H9 (cell line): ENCODE results near the gene FNDC3B. TPM values are rescaled to one million over a fixed set of nuclear protein-coding genes. Genes with fewer than 3 reads are reported as not detected.

Source experiments
- DNase-seq: peaks from one replicate; pipeline ENCODE4 v3.0.0-alpha.2; 2017
- H2AFZ ChIP-seq: one replicate; pipeline ENCODE4 v1.6.1; 2013; ENCODE audit warnings: mild to moderate bottlenecking, low read length, control low read depth, moderate library complexity
- H2AK5ac ChIP-seq: 2 replicates; pipeline ENCODE4 v1.6.1; 2013; ENCODE audit warnings: low read length, control low read depth, mixed read lengths; ENCODE audit not compliant: insufficient read length
- H2BK120ac ChIP-seq: one replicate; pipeline ENCODE4 v1.6.1; 2013; ENCODE audit warnings: low read depth, mild to moderate bottlenecking, low read length, control low read depth, inconsistent platforms; ENCODE audit not compliant: poor library complexity, severe bottlenecking
- H2BK12ac ChIP-seq: 2 replicates; pipeline ENCODE4 v1.6.1; 2013; ENCODE audit warnings: low read length, control low read depth, mixed read lengths, low read depth; ENCODE audit not compliant: insufficient read length
- H2BK15ac ChIP-seq: 2 replicates; pipeline ENCODE4 v1.6.1; 2013; ENCODE audit warnings: low read depth, low read length, control low read depth
- H2BK20ac ChIP-seq: one replicate; pipeline ENCODE4 v1.6.1; 2013; ENCODE audit warnings: low read depth, mild to moderate bottlenecking, low read length, control low read depth, inconsistent platforms; ENCODE audit not compliant: poor library complexity, severe bottlenecking
- H2BK5ac ChIP-seq: 2 replicates; pipeline ENCODE4 v1.6.1; 2013; ENCODE audit warnings: low read length, control low read depth, mixed read lengths; ENCODE audit not compliant: insufficient read length
- H3K14ac ChIP-seq: 2 replicates; pipeline ENCODE4 v1.6.1; 2013; ENCODE audit warnings: low read length, control low read depth; ENCODE audit not compliant: insufficient read depth
- H3K18ac ChIP-seq: 2 replicates; pipeline ENCODE4 v1.6.1; 2013; ENCODE audit warnings: low read depth, mild to moderate bottlenecking, mixed read lengths, low read length, control low read depth; ENCODE audit not compliant: insufficient read length
- H3K23ac ChIP-seq: 2 replicates; pipeline ENCODE4 v1.6.1; 2013; ENCODE audit warnings: low read length, control low read depth, mixed read lengths, low read depth; ENCODE audit not compliant: insufficient read length
- H3K23me2 ChIP-seq: 2 replicates; pipeline ENCODE4 v1.6.1; 2013; ENCODE audit warnings: low read depth, mild to moderate bottlenecking, mixed read lengths, low read length, control low read depth; ENCODE audit not compliant: insufficient read length, poor library complexity, severe bottlenecking
- H3K27ac ChIP-seq: 2 replicates; pipeline ENCODE4 v1.5.1; 2013; ENCODE audit warnings: low read length, control low read depth, mixed read lengths, low read depth; ENCODE audit not compliant: insufficient read length
- H3K27me3 ChIP-seq: 2 replicates; pipeline ENCODE4 v1.6.1; 2013; ENCODE audit warnings: low read length, control low read depth, inconsistent platforms; ENCODE audit not compliant: insufficient read depth
- H3K4ac ChIP-seq: 2 replicates; pipeline ENCODE4 v1.6.1; 2013; ENCODE audit warnings: low read depth, mild to moderate bottlenecking, control low read depth, inconsistent platforms, low read length, moderate library complexity
- H3K4me1 ChIP-seq: 2 replicates; pipeline ENCODE4 v1.6.1; 2013; ENCODE audit warnings: low read length, control low read depth, inconsistent platforms; ENCODE audit not compliant: insufficient read depth
- H3K4me2 ChIP-seq: 2 replicates; pipeline ENCODE4 v1.6.1; 2013; ENCODE audit warnings: low read length, control low read depth, mixed read lengths; ENCODE audit not compliant: insufficient read length, insufficient read depth
- H3K56ac ChIP-seq: 2 replicates; pipeline ENCODE4 v1.6.1; 2013; ENCODE audit warnings: low read depth, mild to moderate bottlenecking, mixed read lengths, low read length, control low read depth; ENCODE audit not compliant: insufficient read length
- H3K79me1 ChIP-seq: 2 replicates; pipeline ENCODE4 v1.6.1; 2013; ENCODE audit warnings: low read depth, mild to moderate bottlenecking, moderate library complexity, low read length, control low read depth, inconsistent platforms; ENCODE audit not compliant: insufficient read depth, poor library complexity, severe bottlenecking
- H3K79me2 ChIP-seq: 2 replicates; pipeline ENCODE4 v1.6.1; 2013; ENCODE audit warnings: low read length, control low read depth, inconsistent platforms; ENCODE audit not compliant: insufficient read depth
- H3K9ac ChIP-seq: 2 replicates; pipeline ENCODE4 v1.6.1; 2013; ENCODE audit warnings: low read length, control low read depth, mixed read lengths; ENCODE audit not compliant: insufficient read length; ENCODE audit errors: extremely low read depth
- H3K9me3 ChIP-seq: one replicate; pipeline ENCODE4 v1.6.1; 2013; ENCODE audit warnings: low read depth, low read length, inconsistent platforms; ENCODE audit not compliant: control insufficient read depth
- H3T11ph ChIP-seq: one replicate; pipeline ENCODE4 v1.6.1; 2013; ENCODE audit warnings: mild to moderate bottlenecking, low read length, control low read depth, inconsistent platforms
- H4K20me1 ChIP-seq: one replicate; pipeline ENCODE4 v1.6.1; 2013; ENCODE audit not compliant: control insufficient read depth, insufficient read length, insufficient read depth
- H4K5ac ChIP-seq: 2 replicates; pipeline ENCODE4 v1.6.1; 2013; ENCODE audit warnings: low read depth, mild to moderate bottlenecking, mixed read lengths, low read length, control low read depth; ENCODE audit not compliant: insufficient read length
- H4K8ac ChIP-seq: replicated peaks from 2 replicates; pipeline ENCODE4 v1.6.1; 2013; ENCODE audit warnings: low read length, control low read depth, mixed read lengths, low read depth; ENCODE audit not compliant: insufficient read length
- H4K91ac ChIP-seq: 2 replicates; pipeline ENCODE4 v1.6.1; 2013; ENCODE audit warnings: low read depth, mild to moderate bottlenecking, moderate library complexity, mixed read lengths, low read length, control low read depth; ENCODE audit not compliant: insufficient read length
- H3K27ac Mint-ChIP-seq, 3 experiments: 2 replicates in 2 of 3; 3 replicates in 1 of 3; pipeline ENCODE4 v1.8.0; 2020 to 2021; ENCODE audit warnings: mixed read lengths in 3 of 3, mild to moderate bottlenecking in 1 of 3, moderate library complexity in 1 of 3
- H3K27me3 Mint-ChIP-seq: 2 replicates; pipeline ENCODE4 v1.8.0; 2021; ENCODE audit warnings: low read depth, mild to moderate bottlenecking, moderate library complexity, mixed read lengths
- H3K36me3 Mint-ChIP-seq, 3 experiments: 2 replicates in 2 of 3; 3 replicates in 1 of 3; pipeline ENCODE4 v1.8.0; 2020 to 2021; ENCODE audit warnings: low read depth in 3 of 3, mixed read lengths in 3 of 3; ENCODE audit not compliant: insufficient read depth in 1 of 3
- H3K4me1 Mint-ChIP-seq, 2 experiments: 2 replicates each; pipeline ENCODE4 v1.8.0; 2020; ENCODE audit warnings: mixed read lengths in 2 of 2
- H3K4me3 Mint-ChIP-seq, 2 experiments: 2 replicates in 1 of 2; 3 replicates in 1 of 2; pipeline ENCODE4 v1.8.0; 2020 to 2021; ENCODE audit warnings: mild to moderate bottlenecking in 2 of 2, mixed read lengths in 2 of 2, moderate library complexity in 1 of 2
- H3K9me3 Mint-ChIP-seq, 2 experiments: 2 replicates in 1 of 2; 3 replicates in 1 of 2; pipeline ENCODE4 v1.8.0; 2020; ENCODE audit warnings: mild to moderate bottlenecking in 2 of 2, mixed read lengths in 2 of 2, moderate library complexity in 1 of 2
- CTCF ChIP-seq: fragments of 200-600 bp; sonication (generic); conservative IDR thresholded peaks from 3 replicates; pipeline ENCODE4 v1.8.0; 2021; ENCODE audit warnings: antibody characterized with exemption, mild to moderate bottlenecking
- WGBS: extraction: QIAGEN DNeasy Blood & Tissue Kit; methylation state at CpG from one replicate; pipeline ENCODE4 v1.1.7; 2013; ENCODE audit warnings: missing lambda C conversion rate, low lambda C conversion rate, mixed read lengths; ENCODE audit not compliant: insufficient read length; ENCODE audit errors: extremely low coverage; 5-methylcytosine and 5-hydroxymethylcytosine counted together
- total RNA-seq: library from RNA; stranded (reverse); gene quantifications from 2 replicates; pipeline ENCODE4 v1.2.1, GENCODE V29; 2021

FNDC3B gene
- total RNA-seq, 1 experiment from 2014 or later: 43.8 TPM

- H3K4me1 Mint-ChIP-seq: peaks cover 12 to 26% of the 10 kb centered on the region in 2 experiments
- peak overlapping the region in 1 of 3 experiments; percentile 20; a peak in 2 of 7 replicates for H3K27ac Mint-ChIP-seq
- H3K36me3 Mint-ChIP-seq: peaks cover 0 to 2% (median 0%) of the 10 kb centered on the region in 3 experiments; a peak in 1 of 7 replicates
- no peak overlapping the region for H4K8ac ChIP-seq
- H3K23me2 ChIP-seq: no peaks in the 10 kb centered on the region
- no peaks in the 10 kb centered on the region for H3K9me3 ChIP-seq
- H2BK120ac ChIP-seq: no peak overlapping the region
- no peak overlapping the region for H2AFZ ChIP-seq
- H3K79me2 ChIP-seq: peaks cover 5% of the 10 kb centered on the region; the same call in 1 of the 2 replicates
- no peak overlapping the region for H3K56ac ChIP-seq
- no peak overlapping the region for H2AK5ac ChIP-seq
- no peak for TF ChIP-seq CTCF
- H3K23ac ChIP-seq: no peak overlapping the region
- no peak overlapping the region for H2BK5ac ChIP-seq
- no peak overlapping the region for H2BK15ac ChIP-seq
- H3K4me1 ChIP-seq: no peaks in the 10 kb centered on the region; the same call in 1 of the 2 replicates
- no peaks in the 10 kb centered on the region for H4K20me1 ChIP-seq
- no peak overlapping the region for H4K5ac ChIP-seq
- H2BK20ac ChIP-seq: no peak overlapping the region
- no peak overlapping the region for H3K4me2 ChIP-seq
- WGBS: no CpG with 5 or more reads among the region's 3 CpGs
- H2BK12ac ChIP-seq: no peak overlapping the region
- no peak overlapping the region for H3K4ac ChIP-seq
- H3K4me3 Mint-ChIP-seq: no peak overlapping the region
- no peak overlapping the region for H3K9ac ChIP-seq
- H3K79me1 ChIP-seq: peaks cover 3% of the 10 kb centered on the region
- no peak overlapping the region for H3T11ph ChIP-seq
- H3K27me3 Mint-ChIP-seq: no peaks in the 10 kb centered on the region
- no peak overlapping the region for H3K18ac ChIP-seq
- no peak overlapping the region for H3K14ac ChIP-seq
- H3K9me3 Mint-ChIP-seq: no peaks in the 10 kb centered on the region
- DNase-seq: no peak
- H3K27me3 ChIP-seq: no peaks in the 10 kb centered on the region
- no peak overlapping the region for H3K27ac ChIP-seq
- H4K91ac ChIP-seq: no peak overlapping the region
Observed at GRCh38 chr3:172184106-172184822, 144.9 kb downstream of the FNDC3B start.
